GM12878 (cell line): Measurements from ENCODE around the gene DUSP8. TPM values are rescaled to one million over a fixed set of nuclear protein-coding genes. Genes with fewer than 3 reads are reported as not detected.

Experiments
- ATAC-seq: fragments of 200-7000 bp; cut with Tn5 transposase; 3 replicates; pipeline ENCODE4 v1.9.1; 2020; ENCODE audit warnings: mild to moderate bottlenecking, moderate library complexity
- BruUV-seq: library from RNA; stranded (reverse); fragments of 400-500 nt; replicated peaks from 2 replicates; lab custom pipeline; 2021; lab: Mats Ljungman, UMichigan
- CTCF ChIA-PET: fragments of 300-600 bp; sonication (Branson Sonifier 250); formaldehyde crosslinking; extraction: SDS; loops from one replicate; lab custom pipeline; 2021; ENCODE audit warnings: inconsistent platforms; lab: Yijun Ruan, JAX
- POLR2A ChIA-PET: fragments of 350-600 bp; formaldehyde crosslinking; extraction: SDS; loops from one replicate; lab custom pipeline; 2021; ENCODE audit warnings: inconsistent platforms; lab: Charles Lee
- RAD21 ChIA-PET: fragments of 300-600 bp; sonication (Branson Sonifier 250); formaldehyde crosslinking; loops from one replicate; lab custom pipeline; 2023; ENCODE audit warnings: antibody characterized with exemption; ENCODE audit not compliant: unreplicated experiment; lab: Charles Lee
- SMC1A ChIA-PET: fragments of 300-600 bp; sonication (Branson Sonifier 250); formaldehyde crosslinking; loops from one replicate; lab custom pipeline; 2023; ENCODE audit not compliant: unreplicated experiment, uncharacterized antibody; lab: Charles Lee
- DNase-seq: peaks from one replicate; pipeline ENCODE4 v3.0.0-alpha.2; 2011; ENCODE audit warnings: low read depth, low spot score
- FAIRE-seq: peaks from 3 replicates; lab custom pipeline; 2011; peaks lifted over from hg19 to GRCh38; lab: Jason Lieb, UNC
- H2AFZ ChIP-seq: 2 replicates; pipeline ENCODE4 v1.6.0; 2011; ENCODE audit warnings: low read depth, low read length, control low read depth; ENCODE audit not compliant: control insufficient read depth
- H3K27ac ChIP-seq: 2 replicates; pipeline ENCODE4 v1.5.1; 2011; ENCODE audit warnings: control low read depth; ENCODE audit not compliant: control insufficient read depth, insufficient read depth
- H3K27me3 ChIP-seq, 2 experiments: replicated peaks in 1 of 2; 2 replicates each; pipeline versions ENCODE4 v1.6.0 to v1.6.1; 2011; ENCODE audit warnings: low read length in 1 of 2; ENCODE audit not compliant: control insufficient read depth in 2 of 2, insufficient read depth in 2 of 2
- H3K36me3 ChIP-seq, 2 experiments: 2 replicates each; pipeline ENCODE4 v1.5.1; 2011; ENCODE audit warnings: low read length in 1 of 2; ENCODE audit not compliant: control insufficient read depth in 2 of 2, insufficient read depth in 2 of 2
- H3K4me1 ChIP-seq: 2 replicates; pipeline ENCODE4 v1.6.1; 2011; ENCODE audit warnings: mild to moderate bottlenecking, low read length, moderate library complexity, mixed read lengths; ENCODE audit not compliant: control insufficient read depth, insufficient read depth
- H3K4me2 ChIP-seq: 2 replicates; pipeline ENCODE4 v1.6.0; 2011; ENCODE audit warnings: control low read depth; ENCODE audit not compliant: control insufficient read depth, insufficient read depth
- H3K4me3 ChIP-seq: fragments of 200-600 bp; sonication (generic); 2 replicates; pipeline ENCODE4 v1.5.1; 2016
- H3K79me2 ChIP-seq: 2 replicates; pipeline ENCODE4 v1.6.0; 2011; ENCODE audit warnings: low read length; ENCODE audit not compliant: control insufficient read depth, insufficient read depth
- H3K9ac ChIP-seq: 2 replicates; pipeline ENCODE4 v1.8.0; 2011; ENCODE audit warnings: low read length, control low read depth, mixed read lengths; ENCODE audit not compliant: control insufficient read depth, insufficient read depth
- H3K9me3 ChIP-seq: replicated peaks from 3 replicates; pipeline ENCODE4 v1.5.1; 2011; ENCODE audit warnings: mild to moderate bottlenecking, low read length; ENCODE audit not compliant: control insufficient read depth, insufficient read depth
- H4K20me1 ChIP-seq: 2 replicates; pipeline ENCODE4 v1.6.0; 2011; ENCODE audit not compliant: control insufficient read depth, insufficient read depth
- EP300 ChIP-seq, 2 experiments: fragments of 150-350 bp in 1 of 2; IDR thresholded peaks; 2 replicates each; pipeline ENCODE4 v1.6.1; 2011 to 2012; ENCODE audit warnings: low read depth in 2 of 2, low read length in 2 of 2, borderline replicate concordance in 1 of 2, improper control_type of control experiment in 1 of 2, inconsistent platforms in 1 of 2; ENCODE audit not compliant: control insufficient read depth in 1 of 2
- ESRRA ChIP-seq: IDR thresholded peaks from 2 replicates; pipeline ENCODE4 v1.6.1; 2012; ENCODE audit warnings: mild to moderate bottlenecking, low read length, improper control_type of control experiment
- IKZF1 ChIP-seq: fragments of 450-650 bp; conservative IDR thresholded peaks from 2 replicates; pipeline ENCODE4 v1.6.1; 2017; ENCODE audit warnings: antibody characterized with exemption, mild to moderate bottlenecking
- IKZF2 ChIP-seq, 2 experiments: fragments of 450-650 bp; IDR thresholded peaks; 2 replicates each; pipeline ENCODE4 v1.6.1; 2017; ENCODE audit warnings: mild to moderate bottlenecking in 2 of 2, moderate library complexity in 2 of 2
- IRF3 ChIP-seq: fragments of 450-650 bp; IDR thresholded peaks from 2 replicates; pipeline ENCODE4 v1.6.1; 2014; ENCODE audit warnings: mild to moderate bottlenecking
- JUNB ChIP-seq: IDR thresholded peaks from 2 replicates; pipeline ENCODE4 v1.6.1; 2016; ENCODE audit warnings: antibody characterized with exemption, mild to moderate bottlenecking
- JUND ChIP-seq: IDR thresholded peaks from 2 replicates; pipeline ENCODE4 v1.6.1; 2012; ENCODE audit warnings: low read depth, mild to moderate bottlenecking, low read length, improper control_type of control experiment, moderate library complexity
- PKNOX1 ChIP-seq: fragments of 450-650 bp; IDR thresholded peaks from 2 replicates; pipeline ENCODE4 v1.6.1; 2016; ENCODE audit warnings: mild to moderate bottlenecking
- RCOR1 ChIP-seq: conservative IDR thresholded peaks from 2 replicates; pipeline ENCODE4 v1.6.1; 2012; ENCODE audit warnings: low read depth, low read length, improper control_type of control experiment
- SRF ChIP-seq, 2 experiments: IDR thresholded peaks; 2 replicates each; pipeline ENCODE4 v1.6.1; 2011; ENCODE audit warnings: low read depth in 2 of 2, low read length in 2 of 2, mild to moderate bottlenecking in 1 of 2, moderate library complexity in 1 of 2
- ZBTB33 ChIP-seq: fragments of 450-650 bp; IDR thresholded peaks from 2 replicates; pipeline ENCODE4 v1.6.1; 2017; ENCODE audit warnings: mild to moderate bottlenecking
- ZZZ3 ChIP-seq: IDR thresholded peaks from 2 replicates; pipeline ENCODE4 v1.6.1; 2011; ENCODE audit warnings: low read depth; ENCODE audit not compliant: control insufficient read depth, insufficient read length
- WGBS: methylation state at CpG from one replicate; pipeline ENCODE4 v1.1.6; 2016; ENCODE audit warnings: low lambda C conversion rate; ENCODE audit not compliant: insufficient replicate concordance, insufficient coverage; ENCODE audit errors: missing lambda C conversion rate; 5-methylcytosine and 5-hydroxymethylcytosine counted together
- in situ Hi-C: fragments of 300-500 bp; cut with MboI; formaldehyde crosslinking; loops from 9 replicates; pipeline ENCODE4 v1.14.3; 2018; ENCODE audit warnings: mixed read lengths
- intact Hi-C: fragments of 100-400 bp; cut with micrococcal nuclease; formaldehyde crosslinking; loops from one replicate; pipeline ENCODE4 v1.14.2; 2022; ENCODE audit not compliant: unreplicated experiment
- polyA plus RNA-seq, 11 experiments: library from polyadenylated mRNA; depleted of rRNA in 4 of 11; unstranded in 6 of 11; stranded (reverse) in 5 of 11; fragments of >200 nt; fragmentation: Nextera tagmentation in 4 of 11; fragmentation: Illumina TruSeq in 1 of 11; extraction: Ambion mirVana in 4 of 11; extraction: Trizol in 1 of 11; gene quantifications; 1 replicate in 1 of 11; 2 replicates in 10 of 11; pipeline versions ENCODE4 v1.2.1 to v1.2.3, GENCODE V29; 2011 to 2016; ENCODE audit warnings: inconsistent platforms in 2 of 11, missing spikeins in 2 of 11, low read depth in 1 of 11
- total RNA-seq, 4 experiments: library from RNA; depleted of rRNA in 3 of 4; stranded (reverse); fragments of >200 nt in 3 of 4; fragmentation: Illumina TruSeq in 1 of 4; extraction: Trizol in 1 of 4; gene quantifications; 2 replicates each; pipeline versions ENCODE4 v1.2.1 to v1.2.3, GENCODE V29; 2013 to 2021

Gene DUSP8
- total and polyA plus RNA-seq, 10 of the 15 experiments (the other 5 are each of a cell fraction or from before 2014, with no cell fraction given), result 0.04 to 1.7 (median 0.26) TPM; not detected in 6

GRCh38 chr11:1554981-1555712 lies 16.9 kb downstream of the DUSP8 start (continued):
- TF ChIP-seq IKZF2 (IDR thresholded peaks at IDR 0.05) (no peak), IRF3 (no peak), RCOR1 (no peak)

GRCh38 chr11:1553808-1554594 lies 18.1 kb downstream of the DUSP8 start:
- no peaks in the 10 kb centered on the region for H3K4me1 ChIP-seq
- H2AFZ ChIP-seq, result no peak overlapping the region
- H3K4me3 ChIP-seq, result no peak overlapping the region
- H3K79me2 ChIP-seq, result no peaks in the 10 kb centered on the region
- SMC1A ChIA-PET, result no interaction called here
- H3K27ac ChIP-seq, result no peak overlapping the region
- no peak for TF ChIP-seq PKNOX1
- no peak for TF ChIP-seq JUNB
- TF ChIP-seq EP300 (IDR thresholded peaks at IDR 0.05; ENCODE audit: borderline replicate concordance in 1 of 2, control insufficient read depth in 1 of 2, low read depth in 2 of 2, low read length in 2 of 2), result no peak
- no peak for TF ChIP-seq ZZZ3
- TF ChIP-seq ZBTB33, result no peak
- TF ChIP-seq ESRRA, result no peak
- no peak for TF ChIP-seq JUND
- no peak for TF ChIP-seq IKZF1
- no peak for TF ChIP-seq SRF (IDR thresholded peaks at IDR 0.05; ENCODE audit: low read depth in 2 of 2, low read length in 2 of 2)
- intact Hi-C loops (no loop called here), in situ Hi-C loops (no loop called here)
- ATAC-seq (no peak), FAIRE-seq (no peak), DNase-seq (no peak)
- H4K20me1 ChIP-seq, result no peaks in the 10 kb centered on the region
- CTCF ChIA-PET, result interaction anchor here (2.0 kb wide), 1 partner anchor 21 kb away, joined by 8 read pairs; no protein-coding TSS in a partner anchor
- RAD21 ChIA-PET, result interaction anchor here (1.6 kb wide), 1 partner anchor 21 kb away, joined by 4 read pairs; no protein-coding TSS in a partner anchor
- POLR2A ChIA-PET, result interaction anchor here (0.6 kb wide), 1 partner anchor 89 kb away, joined by 4 read pairs; no protein-coding TSS in a partner anchor
- no peaks in the 10 kb centered on the region for H3K36me3 ChIP-seq
- H3K27me3 ChIP-seq, result no peaks in the 10 kb centered on the region
- no peak overlapping the region for H3K9ac ChIP-seq
- no peak overlapping the region for H3K4me2 ChIP-seq
- WGBS, result 21% methylated on average over 19 of the region's 20 CpGs
- no peaks in the 10 kb centered on the region for H3K9me3 ChIP-seq
- no TSS peak for BruUV-seq
